ENCODE measurements around the gene PRAMEF12.
"Not testable (repeated sequence)": the region's sequence is repeated elsewhere in the genome, so short reads cannot be mapped to it uniquely, and the experiment has no call there.

The PRAMEF12 gene

DNA sequence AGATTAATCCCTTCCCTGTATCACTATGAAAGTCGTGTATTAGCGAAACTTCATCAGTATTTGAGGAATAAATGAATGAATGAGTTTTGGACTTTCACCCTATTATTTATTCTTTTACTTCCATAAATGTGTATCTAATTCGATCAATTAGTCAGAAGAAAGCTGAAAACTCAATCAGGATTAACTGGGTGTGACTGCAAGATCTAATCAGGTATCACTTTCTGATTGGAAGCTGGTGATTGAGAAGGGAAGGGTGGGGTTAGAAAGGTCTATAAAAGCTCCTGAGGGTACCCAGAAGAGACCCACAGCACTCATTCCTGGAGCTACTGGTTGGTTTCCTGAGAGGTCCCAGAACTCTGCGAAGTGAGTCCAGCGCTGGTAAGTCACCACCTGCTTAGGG is 17.6 kb downstream of the PRAMEF12 start, which contains the start of gene PRAMEF1:
TSS of gene PRAMEF1 (plus strand) at position 301 of the 400 bp plus-strand sequence. CDS start 1,831 bp downstream, outside the sequence.
- H3K9me3 ChIP-seq (ENCODE audit: insufficient read depth, low read depth, low read length); H3K9ac ChIP-seq (ENCODE audit: low read depth, low read length); H3K4me3 ChIP-seq (ENCODE audit: low read length); H3K27me3 ChIP-seq (ENCODE audit: insufficient read depth, low read length); H3K4me1 ChIP-seq (ENCODE audit: insufficient read depth, low read length); H3K36me3 ChIP-seq (ENCODE audit: insufficient read depth, low read length); H3K27ac ChIP-seq (ENCODE audit: low read depth, low read length): not testable (repeated sequence)
- 100% methylated on average over 1 of the region's 5 CpGs for WGBS

DNA sequence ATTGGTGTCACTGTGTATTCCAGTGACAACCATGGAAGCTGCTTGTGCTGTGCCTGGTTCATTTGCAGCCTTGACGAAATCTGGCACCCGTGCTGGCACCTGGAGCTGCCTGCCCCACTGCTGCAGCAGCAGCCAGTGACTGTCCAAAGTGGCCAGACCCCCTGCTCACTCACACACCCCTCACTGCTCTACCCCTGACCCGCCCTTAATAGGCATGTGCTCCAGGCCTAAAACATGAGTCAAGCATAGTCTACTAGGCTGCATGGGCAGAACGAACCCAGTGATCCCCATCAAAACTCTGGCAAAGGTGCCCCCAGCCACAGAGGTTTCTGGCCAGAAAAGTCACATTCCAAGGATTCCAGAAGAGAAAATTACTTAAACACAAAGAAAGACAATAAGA is 25.4 kb downstream of the PRAMEF12 start:
- WGBS = 61% methylated on average over 4 of the region's 4 CpGs
- H3K36me3 ChIP-seq (ENCODE audit: insufficient read depth, low read length) = no peaks in the 10 kb centered on the region

DNA sequence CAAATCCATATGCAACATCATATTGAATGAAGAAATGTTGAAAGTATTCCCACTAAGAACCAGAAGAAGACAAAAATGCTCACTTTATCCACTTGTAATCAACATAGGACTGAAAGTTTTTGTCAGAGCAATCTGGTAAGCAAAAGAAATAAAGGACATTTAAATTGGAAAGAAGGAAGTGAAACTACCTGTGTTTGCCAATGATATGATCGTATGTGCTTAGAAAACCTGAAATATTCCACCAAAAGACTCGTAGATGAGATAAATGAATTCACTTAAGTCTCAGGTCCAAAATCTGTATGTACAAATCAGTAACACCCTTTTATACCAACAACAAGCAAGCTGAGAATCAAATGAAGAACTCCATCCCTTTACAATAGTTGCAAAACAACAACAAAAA is 26.2 kb downstream of the PRAMEF12 start:
- no peaks in the 10 kb centered on the region for H3K4me1 ChIP-seq (ENCODE audit: insufficient read depth, low read length)
- 80% methylated on average over 2 of the region's 2 CpGs for WGBS

More for the DNA sequence above, 25.4 kb downstream of the PRAMEF12 start:
- no peaks in the 10 kb centered on the region for H3K4me1 ChIP-seq (ENCODE audit: insufficient read depth, low read length)
- peaks cover 37% of the 10 kb centered on the region for H3K9me3 ChIP-seq (ENCODE audit: insufficient read depth, low read depth, low read length)
- no peak overlapping the region for H3K9ac ChIP-seq (ENCODE audit: low read depth, low read length)
- H3K4me3 ChIP-seq (ENCODE audit: low read length) = no peak overlapping the region
- H3K27me3 ChIP-seq (ENCODE audit: insufficient read depth, low read length) = no peaks in the 10 kb centered on the region
- H3K27ac ChIP-seq (ENCODE audit: low read depth, low read length) = no peak overlapping the region

DNA sequence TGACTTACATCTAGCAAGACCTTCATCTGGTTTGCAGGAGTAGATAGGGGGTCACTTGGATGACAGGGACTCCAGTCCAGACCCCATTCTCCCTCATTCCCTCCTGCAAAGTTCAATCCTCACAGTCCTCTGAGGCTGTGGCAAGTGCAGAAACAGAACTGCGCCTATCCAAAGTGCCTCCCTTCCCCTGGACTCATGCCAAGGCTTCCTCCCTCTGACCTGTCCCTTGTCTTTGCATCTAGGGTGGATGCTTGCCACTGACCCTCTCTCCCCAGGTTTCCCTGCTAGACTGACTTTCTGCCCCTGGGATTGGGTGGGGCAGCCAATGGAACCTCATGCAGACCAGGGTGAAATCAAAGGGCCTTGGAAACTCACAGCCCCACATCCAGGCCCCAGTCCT is 36.4 kb downstream of the PRAMEF12 start:
- no peak overlapping the region for H3K27ac ChIP-seq (ENCODE audit: low read depth, low read length)
- no peaks in the 10 kb centered on the region for H3K27me3 ChIP-seq (ENCODE audit: insufficient read depth, low read length)
- peaks cover 64% of the 10 kb centered on the region for H3K9me3 ChIP-seq (ENCODE audit: insufficient read depth, low read depth, low read length)
- no peak overlapping the region for H3K9ac ChIP-seq (ENCODE audit: low read depth, low read length)
- H3K36me3 ChIP-seq (ENCODE audit: insufficient read depth, low read length) = no peaks in the 10 kb centered on the region
- no peaks in the 10 kb centered on the region for H3K4me1 ChIP-seq (ENCODE audit: insufficient read depth, low read length)
- no peak overlapping the region for H3K4me3 ChIP-seq (ENCODE audit: low read length)
- WGBS = 80% methylated on average over 1 of the region's 1 CpG

More for the DNA sequence above, 26.2 kb downstream of the PRAMEF12 start:
- Histone ChIP-seq H3K9ac (ENCODE audit: low read depth, low read length) (no peak overlapping the region), H3K27ac (ENCODE audit: low read depth, low read length) (no peak overlapping the region), H3K27me3 (ENCODE audit: insufficient read depth, low read length) (no peaks in the 10 kb centered on the region), H3K9me3 (ENCODE audit: insufficient read depth, low read depth, low read length) (peaks cover 41% of the 10 kb centered on the region), H3K36me3 (ENCODE audit: insufficient read depth, low read length) (no peaks in the 10 kb centered on the region), H3K4me3 (ENCODE audit: low read length) (no peak overlapping the region)

DNA sequence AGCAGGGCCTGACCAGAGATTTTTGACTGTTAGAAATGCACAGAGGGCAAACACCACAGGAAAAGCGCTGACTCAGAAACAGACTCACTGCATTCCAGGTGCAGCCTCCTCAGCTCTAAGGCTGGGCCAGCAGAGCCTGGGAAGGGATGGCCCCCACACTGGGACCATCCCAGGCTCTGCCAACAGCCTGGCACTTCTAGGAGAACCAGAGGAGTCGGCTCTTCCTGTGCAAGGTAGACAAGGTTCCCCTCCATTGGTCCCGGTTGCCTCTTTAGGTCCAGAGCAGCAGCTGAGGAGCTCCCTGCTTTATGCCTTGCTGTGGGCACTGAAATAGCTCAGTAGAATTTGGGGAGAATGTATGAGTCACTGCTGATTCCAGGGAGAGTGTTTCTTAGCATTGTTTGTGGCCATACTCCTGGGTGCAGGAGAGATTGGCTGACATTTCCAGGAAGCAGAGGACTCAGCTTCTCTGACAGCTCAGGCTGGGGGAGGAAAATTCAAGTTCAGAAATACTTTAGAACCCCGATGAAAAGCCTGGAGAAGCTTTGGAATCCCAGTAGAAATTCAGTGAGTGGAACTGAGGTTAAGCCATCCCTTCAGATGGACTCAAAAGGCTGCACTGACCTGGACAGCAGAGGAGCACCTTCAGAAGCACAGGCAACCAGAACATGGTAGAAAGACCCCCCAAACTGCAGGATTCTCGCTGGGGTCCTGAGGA is 37.3 kb downstream of the PRAMEF12 start:
- WGBS = 53% methylated on average over 5 of the region's 5 CpGs
- no peak overlapping the region for H3K27ac ChIP-seq (ENCODE audit: low read depth, low read length)
- H3K9ac ChIP-seq (ENCODE audit: low read depth, low read length) = no peak overlapping the region
- H3K4me3 ChIP-seq (ENCODE audit: low read length) = no peak overlapping the region
- H3K4me1 ChIP-seq (ENCODE audit: insufficient read depth, low read length) = no peaks in the 10 kb centered on the region
- H3K36me3 ChIP-seq (ENCODE audit: insufficient read depth, low read length) = no peaks in the 10 kb centered on the region
- no peaks in the 10 kb centered on the region for H3K27me3 ChIP-seq (ENCODE audit: insufficient read depth, low read length)
- peaks cover 63% of the 10 kb centered on the region for H3K9me3 ChIP-seq (ENCODE audit: insufficient read depth, low read depth, low read length)

DNA sequence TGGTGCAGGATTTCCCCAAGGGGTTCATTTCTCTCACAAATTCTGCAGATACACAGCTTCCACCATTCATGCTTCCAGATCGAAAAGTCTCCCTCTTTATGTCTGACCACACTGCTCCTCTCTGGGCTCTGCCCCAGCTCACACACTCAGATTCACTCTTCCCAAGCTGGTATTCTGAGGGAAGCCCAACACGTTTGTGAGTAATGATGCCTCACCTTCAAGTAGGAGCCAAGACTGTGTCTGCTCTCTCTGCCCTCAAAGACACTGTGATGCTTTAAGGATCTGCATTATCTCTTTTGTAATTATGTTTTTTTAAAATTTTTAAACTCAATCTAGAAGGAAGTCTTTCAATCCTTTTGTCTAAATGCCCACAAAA is 37.9 kb downstream of the PRAMEF12 start:
- H3K9ac ChIP-seq (ENCODE audit: low read depth, low read length) = no peak overlapping the region
- H3K4me1 ChIP-seq (ENCODE audit: insufficient read depth, low read length) = no peaks in the 10 kb centered on the region
- WGBS = 58% methylated on average over 2 of the region's 2 CpGs
- H3K4me3 ChIP-seq (ENCODE audit: low read length) = no peak overlapping the region
- H3K27ac ChIP-seq (ENCODE audit: low read depth, low read length) = no peak overlapping the region
- H3K27me3 ChIP-seq (ENCODE audit: insufficient read depth, low read length) = no peaks in the 10 kb centered on the region
- peaks cover 60% of the 10 kb centered on the region for H3K9me3 ChIP-seq (ENCODE audit: insufficient read depth, low read depth, low read length)
- no peaks in the 10 kb centered on the region for H3K36me3 ChIP-seq (ENCODE audit: insufficient read depth, low read length)

DNA sequence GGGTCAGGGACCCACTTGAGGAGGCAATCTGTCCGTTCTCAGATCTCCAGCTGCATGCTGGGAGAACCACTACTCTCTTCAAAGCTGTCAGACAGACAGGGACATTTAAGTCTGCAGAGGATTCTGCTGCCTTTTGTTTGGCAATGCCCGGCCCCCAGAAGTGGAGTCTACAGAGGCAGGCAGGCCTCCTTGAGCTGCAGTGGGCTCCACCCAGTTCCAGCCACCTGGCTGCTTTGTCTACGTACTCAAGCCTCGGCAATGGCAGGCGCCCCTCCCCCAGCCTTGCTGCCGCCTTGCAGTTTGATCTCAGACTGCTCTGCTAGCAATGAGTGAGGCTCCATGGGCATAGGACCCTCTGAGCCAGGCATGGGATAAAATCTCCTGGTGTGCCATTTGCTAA is 45.5 kb downstream of the PRAMEF12 start:
- 73% methylated on average over 6 of the region's 6 CpGs for WGBS
- H3K27ac ChIP-seq (ENCODE audit: low read depth, low read length); H3K4me1 ChIP-seq (ENCODE audit: insufficient read depth, low read length); H3K4me3 ChIP-seq (ENCODE audit: low read length); H3K27me3 ChIP-seq (ENCODE audit: insufficient read depth, low read length); H3K36me3 ChIP-seq (ENCODE audit: insufficient read depth, low read length); H3K9ac ChIP-seq (ENCODE audit: low read depth, low read length): not testable (repeated sequence)
- H3K9me3 ChIP-seq (ENCODE audit: insufficient read depth, low read depth, low read length) = peaks cover 18% of the 10 kb centered on the region
